HG02970 (cell line): Measurements from ENCODE around the gene RBM3.
"Not testable (repeated sequence)": the region's sequence is repeated elsewhere in the genome, so short reads cannot be mapped to it uniquely, and the experiment has no call there.

Experiments used
- ATAC-seq: cut with Tn5 transposase; IDR thresholded peaks from one replicate; pipeline ENCODE4 v1.9.1; 2021; ENCODE audit warnings: mild to moderate bottlenecking, moderate library complexity, moderate number of reproducible peaks; ENCODE audit not compliant: unreplicated experiment, low FRiP score

The RBM3 gene

DNA sequence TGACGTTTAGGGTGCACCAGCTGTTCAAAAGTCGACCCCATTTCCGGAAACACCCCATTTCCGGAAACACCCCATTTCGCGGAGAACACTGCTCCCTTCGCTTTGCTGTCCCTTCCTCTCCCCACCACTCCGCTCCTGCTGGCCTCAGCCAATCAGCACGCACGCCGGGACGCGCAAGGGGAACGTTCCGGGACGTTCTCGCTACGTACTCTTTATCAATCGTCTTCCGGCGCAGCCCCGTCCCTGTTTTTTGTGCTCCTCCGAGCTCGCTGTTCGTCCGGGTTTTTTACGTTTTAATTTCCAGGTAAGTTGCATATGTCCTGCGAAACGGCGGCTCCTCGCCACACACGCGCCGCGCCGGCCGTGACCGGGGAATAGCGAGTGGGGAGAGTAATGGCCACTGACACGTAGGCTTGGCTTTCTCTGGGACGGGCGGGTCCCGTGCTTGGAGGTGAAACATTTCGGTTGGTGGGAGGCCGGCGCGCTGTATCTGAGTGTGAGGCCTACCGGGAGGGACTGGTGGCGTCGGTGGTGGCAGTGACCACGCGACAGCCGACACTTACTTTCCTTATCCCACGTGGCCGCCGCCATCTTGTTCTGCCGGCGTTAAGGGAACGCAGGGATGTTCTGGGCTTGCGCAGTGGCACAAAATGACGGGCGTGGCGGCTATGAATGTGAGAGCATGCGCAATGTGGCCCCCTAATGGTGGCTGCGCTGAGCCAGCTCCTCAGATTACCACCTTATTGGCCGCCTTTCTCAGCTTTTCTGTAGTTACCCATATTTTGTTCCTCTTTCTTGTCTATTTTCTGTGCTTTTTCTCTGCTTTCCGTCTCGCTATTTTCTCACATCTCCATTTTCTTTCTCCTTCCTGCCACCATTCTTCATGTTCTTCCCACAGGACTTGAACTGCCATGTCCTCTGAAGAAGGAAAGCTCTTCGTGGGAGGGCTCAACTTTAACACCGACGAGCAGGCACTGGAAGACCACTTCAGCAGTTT, at the start of gene RBM3:
RBM3 (plus strand) TSS at position 215 of the 997 bp plus-strand sequence; CDS start at position 912, 697 bp downstream.
- peak; percentile 74 for ATAC-seq

DNA sequence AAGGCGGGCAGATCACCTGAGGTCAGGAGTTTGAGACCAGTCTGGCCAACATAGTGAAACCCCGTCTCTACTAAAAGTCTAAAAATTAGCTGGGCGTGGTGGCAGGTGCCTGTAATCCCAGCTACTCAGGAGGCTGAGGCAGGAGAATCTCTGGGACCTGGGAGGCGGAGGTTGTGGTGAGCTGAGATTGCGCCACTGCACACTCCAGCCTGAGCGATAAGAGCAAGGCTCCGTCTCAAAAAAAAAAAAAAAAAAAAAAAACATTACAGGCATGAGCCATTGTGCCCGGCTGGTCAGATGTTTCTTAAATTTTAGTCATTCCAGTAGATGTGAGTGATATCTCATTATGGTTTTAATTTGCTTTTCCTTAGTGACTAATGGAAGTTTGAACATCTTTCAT, 48.4 kb upstream of the RBM3 start:
- not testable (repeated sequence) for ATAC-seq

DNA sequence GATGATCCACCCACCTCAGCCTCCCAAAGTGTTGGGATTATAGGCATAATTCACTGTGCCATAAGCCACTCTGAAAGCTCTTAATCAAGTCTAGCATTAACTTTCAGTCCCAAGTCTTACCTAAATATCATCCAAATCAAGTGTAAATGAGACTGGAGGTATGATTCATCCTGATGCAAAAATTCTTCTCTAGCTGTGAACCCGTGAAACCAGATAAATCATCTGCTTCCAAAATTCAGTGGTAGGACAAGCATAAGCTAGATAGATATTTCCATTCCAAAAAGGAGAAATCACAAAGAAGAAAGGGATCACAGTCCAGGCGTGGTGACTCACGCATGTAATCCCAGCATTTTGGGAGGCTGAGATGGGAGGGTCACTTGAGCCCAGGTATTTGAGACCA, 43.5 kb upstream of the RBM3 start:
- ATAC-seq = no peak

GRCh38 chrX:48531358-48531959, 42.8 kb upstream of the RBM3 start:
- ATAC-seq = no peak

- no peak for ATAC-seq
Measured at GRCh38 chrX:48532161-48532560, 42.1 kb upstream of the RBM3 start.

GRCh38 chrX:48533165-48533564, 41.1 kb upstream of the RBM3 start:
- no peak for ATAC-seq

- ATAC-seq = no peak
Measured at GRCh38 chrX:48538641-48539344, 35.5 kb upstream of the RBM3 start.

DNA sequence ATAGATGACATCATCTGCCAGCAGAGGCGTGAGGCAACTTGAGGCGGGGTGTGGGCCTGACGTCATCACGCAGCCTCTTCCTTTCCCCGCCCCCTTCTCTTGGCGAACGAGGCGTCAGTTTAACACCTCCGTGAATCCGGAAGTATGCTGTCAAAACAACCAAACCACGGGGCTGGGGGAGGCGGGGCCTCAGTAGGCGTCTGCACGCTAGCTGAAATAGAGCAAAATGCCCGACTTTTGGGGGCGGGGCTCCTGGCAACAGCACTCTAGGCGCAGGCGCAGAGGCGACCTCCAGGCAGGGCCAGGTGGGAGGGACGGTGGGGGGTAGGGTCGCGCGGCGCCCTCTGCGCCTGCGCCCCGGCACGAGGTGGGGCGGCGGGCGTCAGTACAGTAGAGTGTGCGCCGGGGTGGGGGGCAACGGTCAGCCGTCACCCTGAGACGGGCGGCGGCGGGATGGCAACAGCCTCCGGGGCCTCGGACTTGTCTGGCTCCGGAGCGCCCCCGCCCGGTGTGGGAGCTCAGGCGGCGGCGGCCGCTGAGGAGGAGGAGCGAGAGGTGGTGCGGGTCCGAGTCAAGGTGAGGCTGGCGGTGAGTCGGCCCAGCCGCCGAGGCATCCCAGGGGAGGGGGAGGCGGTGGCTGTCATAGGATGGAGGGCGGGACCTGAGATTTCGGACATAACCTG, 34.8 kb upstream of the RBM3 start, which contains the start of gene TBC1D25:
TBC1D25 (plus strand) TSS at position 370 of the 683 bp plus-strand sequence; CDS start at position 454, 84 bp downstream.
- ATAC-seq = peak; percentile 68

DNA sequence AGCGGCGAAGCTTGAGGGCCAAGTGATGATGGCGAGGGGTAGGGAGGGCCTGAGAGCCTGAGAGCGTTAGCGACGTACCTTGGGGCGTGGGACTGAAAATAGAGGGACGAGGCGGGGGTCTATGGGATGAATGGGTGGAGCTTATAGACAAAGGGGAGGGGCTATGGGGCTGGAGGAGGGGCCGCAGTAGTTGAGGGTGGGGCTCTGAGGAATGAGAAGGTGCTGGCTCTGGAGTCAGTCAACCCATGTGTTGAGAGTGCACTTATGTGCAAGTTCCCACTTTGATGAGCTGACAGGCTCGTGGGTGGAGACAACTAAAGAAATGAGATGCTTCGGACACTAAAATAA, 34.3 kb upstream of the RBM3 start:
- no peak for ATAC-seq

DNA sequence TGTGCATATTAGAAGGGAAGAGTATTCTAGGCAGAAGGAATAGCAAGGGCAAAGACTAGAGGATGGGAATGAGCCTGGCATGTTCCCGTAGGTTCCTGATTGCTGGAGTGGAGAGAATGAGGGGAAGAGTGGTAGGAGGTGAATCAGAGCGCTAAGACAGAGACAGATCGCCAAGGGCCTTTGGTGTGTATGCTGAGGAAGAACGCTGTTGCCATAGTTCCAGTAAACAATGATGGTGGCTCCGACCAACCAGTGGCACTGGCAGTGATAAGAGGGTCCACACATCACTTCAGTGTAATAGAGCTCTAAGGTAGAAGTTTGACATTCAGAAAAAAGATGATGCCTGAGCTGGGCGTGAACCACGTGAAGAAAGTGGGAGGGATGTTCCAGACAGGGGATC, 33.8 kb upstream of the RBM3 start:
- no peak for ATAC-seq

GRCh38 chrX:48541140-48541814, 33.0 kb upstream of the RBM3 start:
- no peak for ATAC-seq

GRCh38 chrX:48548871-48549270, 25.4 kb upstream of the RBM3 start:
- no peak for ATAC-seq

- not testable (repeated sequence) for ATAC-seq
Measured at GRCh38 chrX:48555731-48556325, 18.5 kb upstream of the RBM3 start.

DNA sequence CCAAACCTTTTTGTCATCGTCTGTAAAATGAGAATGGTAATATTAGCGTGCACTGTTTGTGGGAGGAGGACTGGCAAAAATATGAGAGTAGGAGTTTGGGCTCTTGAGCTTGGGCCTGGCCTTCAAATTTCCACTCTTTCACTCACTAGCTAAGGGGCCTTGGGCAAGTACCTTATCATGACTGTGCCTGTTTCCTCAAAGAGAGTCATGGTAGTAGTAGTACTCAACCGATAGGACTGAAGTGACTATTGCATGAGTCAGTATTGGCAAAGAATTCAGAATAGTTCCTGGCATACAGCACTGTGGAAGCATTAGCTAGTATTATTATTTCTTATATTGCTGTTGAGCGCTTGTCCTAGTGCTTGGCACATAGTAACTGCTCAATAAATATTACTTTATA, 16.0 kb upstream of the RBM3 start:
- ATAC-seq = no peak

GRCh38 chrX:48559636-48560035, 14.6 kb upstream of the RBM3 start:
- ATAC-seq = no peak

DNA sequence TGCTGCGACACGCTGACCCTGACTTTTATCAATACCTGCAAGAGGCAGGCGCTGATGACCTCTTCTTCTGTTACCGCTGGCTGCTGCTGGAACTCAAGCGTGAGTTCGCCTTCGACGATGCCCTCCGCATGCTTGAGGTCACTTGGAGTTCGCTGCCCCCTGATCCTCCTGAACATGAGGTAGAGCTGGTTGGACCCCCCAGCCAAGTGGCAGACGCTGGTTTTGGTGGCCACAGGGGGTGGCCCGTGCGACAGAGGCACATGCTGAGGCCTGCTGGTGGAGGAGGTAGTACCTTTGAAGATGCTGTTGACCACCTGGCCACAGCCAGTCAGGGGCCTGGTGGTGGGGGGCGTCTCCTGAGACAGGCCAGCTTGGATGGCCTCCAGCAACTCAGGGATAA, 14.2 kb upstream of the RBM3 start:
- ATAC-seq = no peak

DNA sequence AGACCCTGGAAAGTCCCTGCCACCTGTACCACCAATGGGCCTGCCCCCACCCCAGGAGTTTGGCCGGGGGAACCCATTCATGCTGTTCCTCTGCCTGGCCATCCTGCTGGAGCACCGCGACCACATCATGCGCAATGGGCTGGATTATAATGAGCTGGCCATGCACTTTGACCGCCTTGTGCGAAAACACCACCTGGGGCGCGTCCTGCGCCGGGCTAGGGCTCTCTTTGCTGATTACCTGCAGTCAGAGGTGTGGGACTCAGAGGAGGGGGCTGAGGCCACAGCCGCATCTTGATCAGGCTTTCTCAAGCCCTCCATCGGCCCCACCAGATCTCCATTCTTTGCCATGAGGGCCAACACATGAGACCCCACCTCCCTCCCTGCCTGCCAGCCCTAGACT, 13.6 kb upstream of the RBM3 start:
- no peak for ATAC-seq

DNA sequence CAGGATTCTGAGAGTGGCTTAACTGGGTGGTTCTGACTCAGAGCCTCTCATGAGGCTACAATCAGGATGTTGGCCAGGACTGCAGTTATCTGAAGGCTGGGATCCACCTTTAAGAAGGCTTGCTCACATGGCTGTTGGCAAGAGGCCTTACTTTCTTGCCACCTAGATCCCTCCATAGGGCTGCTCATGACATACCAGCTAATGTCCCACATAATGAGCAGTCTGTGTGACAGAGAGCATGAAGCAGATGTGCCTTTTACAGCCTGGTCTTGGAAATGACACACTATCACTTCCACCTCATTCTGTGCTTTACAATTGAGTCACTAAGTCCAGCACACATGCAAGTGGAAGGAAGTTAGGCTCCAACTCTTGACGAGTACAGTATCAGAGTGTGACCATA, 4.3 kb upstream of the RBM3 start:
- ATAC-seq = no peak

- ATAC-seq = peak; percentile 11
Measured at GRCh38 chrX:48573690-48574269, 504 bp upstream of the RBM3 start.
